K562 (cell line): ENCODE measurements around the gene EPB42. TPM values are rescaled to one million over a fixed set of nuclear protein-coding genes. Genes with fewer than 3 reads are reported as not detected.

Source experiments
- CAMTA2 ChIP-seq: fragments of 250-450 bp; sonication (Bioruptor Pico); conservative IDR thresholded peaks from 2 replicates; pipeline ENCODE4 v1.5.1; 2022
- COPS2 ChIP-seq: fragments of 450-650 bp; conservative IDR thresholded peaks from 2 replicates; pipeline ENCODE4 v1.6.1; 2016; ENCODE audit warnings: mild to moderate bottlenecking, moderate library complexity
- DPF2 ChIP-seq: fragments of 450-650 bp; IDR thresholded peaks from 2 replicates; pipeline ENCODE4 v1.6.1; 2016
- ETS2 ChIP-seq: IDR thresholded peaks from 2 replicates; pipeline ENCODE4 v1.6.1; 2016; ENCODE audit warnings: borderline replicate concordance, missing genetic modification characterization, mild to moderate bottlenecking, moderate library complexity, missing compliant biosample characterization; ENCODE audit not compliant: poor library complexity, severe bottlenecking
- GTF2B ChIP-seq: IDR thresholded peaks from 2 replicates; pipeline ENCODE4 v1.6.1; 2011; ENCODE audit not compliant: insufficient read length; ENCODE audit errors: extremely low read depth
- KAT7 ChIP-seq: sonication (generic); formaldehyde crosslinking; IDR thresholded peaks from 2 replicates; pipeline ENCODE4 v1.8.0; 2022; ENCODE audit warnings: missing genetic modification reagents, mild to moderate bottlenecking, borderline replicate concordance
- MXD1 ChIP-seq: fragments of 250-450 bp; sonication (Bioruptor Pico); IDR thresholded peaks from 2 replicates; pipeline ENCODE4 v1.8.0; 2021; ENCODE audit warnings: borderline replicate concordance, mild to moderate bottlenecking, moderate library complexity; ENCODE audit not compliant: poor library complexity, severe bottlenecking
- PHF21A ChIP-seq: fragments of 450-650 bp; IDR thresholded peaks from 2 replicates; pipeline ENCODE4 v1.6.1; 2017; ENCODE audit warnings: low read depth, borderline replicate concordance
- POLR3A ChIP-seq: IDR thresholded peaks from 2 replicates; pipeline ENCODE4 v1.6.1; 2011; ENCODE audit warnings: borderline replicate concordance, mild to moderate bottlenecking, moderate library complexity; ENCODE audit not compliant: insufficient read length, insufficient read depth; ENCODE audit errors: extremely low read depth
- THRB ChIP-seq: fragments of 450-650 bp; formaldehyde crosslinking; conservative IDR thresholded peaks from 2 replicates; pipeline ENCODE4 v1.4.0; 2022; ENCODE audit warnings: mild to moderate bottlenecking, missing genetic modification characterization
- ZNF133 ChIP-seq: fragments of 250-450 bp; sonication (Bioruptor Pico); IDR thresholded peaks from 2 replicates; pipeline ENCODE4 v1.4.0; 2020; ENCODE audit warnings: mild to moderate bottlenecking
- ZNF175 ChIP-seq: fragments of 200-800 bp; sonication (Bioruptor generic); IDR thresholded peaks from 2 replicates; pipeline ENCODE4 v1.6.1; 2016; ENCODE audit warnings: low read depth, mild to moderate bottlenecking, missing genetic modification characterization, missing compliant biosample characterization
- ZNF561 ChIP-seq: fragments of 450-650 bp; formaldehyde crosslinking; conservative IDR thresholded peaks from 2 replicates; pipeline ENCODE4 v1.4.0; 2020; ENCODE audit warnings: mild to moderate bottlenecking, moderate library complexity
- polyA plus RNA-seq, 8 experiments: library from polyadenylated mRNA; depleted of rRNA in 4 of 8; stranded (reverse) in 5 of 8; unstranded in 3 of 8; fragments of >200 nt; fragmentation: Nextera tagmentation in 2 of 8; fragmentation: Illumina TruSeq in 1 of 8; extraction: Ambion mirVana in 2 of 8; extraction: Trizol in 1 of 8; gene quantifications; 2 replicates each; pipeline versions ENCODE4 v1.2.1 to v1.2.3, GENCODE V29; 2011 to 2014; ENCODE audit warnings: inconsistent platforms in 1 of 8, missing spikeins in 1 of 8
- total RNA-seq, 7 experiments: library from RNA; depleted of rRNA in 6 of 7; stranded (reverse); fragments of >200 nt in 6 of 7; fragmentation: Illumina TruSeq in 2 of 7; extraction: Trizol in 2 of 7; gene quantifications; 2 replicates each; pipeline versions ENCODE4 v1.2.1 to v1.2.3, GENCODE V29; 2011 to 2021; ENCODE audit warnings: low replicate concordance in 1 of 7
- TF ChIP-seq, protein P1 (sequence below): fragments of 450-650 bp; IDR thresholded peaks from 2 replicates; pipeline ENCODE4 v1.6.1; 2016; ENCODE audit warnings: mild to moderate bottlenecking, moderate library complexity

EPB42 gene
- total and polyA plus RNA-seq, 9 of the 15 experiments (the other 6 are each of a cell fraction or from before 2014, with no cell fraction given): 0.38 to 2.3 (median 1.4) TPM

DNA sequence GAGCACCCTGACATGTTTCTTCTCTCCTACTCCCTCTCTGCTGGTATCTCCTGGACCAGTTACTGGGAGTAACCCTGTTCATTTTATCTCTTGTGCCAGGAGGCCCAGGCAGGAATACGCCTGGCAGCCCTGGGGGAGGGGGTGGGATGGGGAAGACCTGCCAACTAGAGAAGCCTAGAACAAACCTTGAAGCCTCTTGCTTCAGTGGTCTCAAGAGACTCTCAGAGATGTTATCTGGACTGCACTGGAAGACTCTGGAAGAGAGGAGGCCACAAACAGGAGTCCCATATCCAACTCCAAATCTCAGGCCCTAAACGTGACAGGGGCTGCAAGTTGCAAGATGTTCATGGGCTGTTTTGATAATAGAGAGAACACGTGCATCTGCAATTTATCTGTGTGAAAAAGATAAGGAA lies at the start of gene EPB42 (continued):
- TF ChIP-seq MXD1 (CRISPR knock-in tag) (no peak), GTF2B (no peak), KAT7 (CRISPR knock-in tag) (no peak), ZNF561 (CRISPR knock-in tag) (no peak), ZNF175 (CRISPR knock-in tag) (no peak), POLR3A (no peak), ETS2 (tag) (no peak), ZNF133 (CRISPR knock-in tag) (no peak), THRB (CRISPR knock-in tag) (no peak), COPS2 (no peak), DPF2 (peak; percentile 91), CAMTA2 (CRISPR knock-in tag) (no peak), PHF21A (no peak)
- TF ChIP-seq, protein P1, sequence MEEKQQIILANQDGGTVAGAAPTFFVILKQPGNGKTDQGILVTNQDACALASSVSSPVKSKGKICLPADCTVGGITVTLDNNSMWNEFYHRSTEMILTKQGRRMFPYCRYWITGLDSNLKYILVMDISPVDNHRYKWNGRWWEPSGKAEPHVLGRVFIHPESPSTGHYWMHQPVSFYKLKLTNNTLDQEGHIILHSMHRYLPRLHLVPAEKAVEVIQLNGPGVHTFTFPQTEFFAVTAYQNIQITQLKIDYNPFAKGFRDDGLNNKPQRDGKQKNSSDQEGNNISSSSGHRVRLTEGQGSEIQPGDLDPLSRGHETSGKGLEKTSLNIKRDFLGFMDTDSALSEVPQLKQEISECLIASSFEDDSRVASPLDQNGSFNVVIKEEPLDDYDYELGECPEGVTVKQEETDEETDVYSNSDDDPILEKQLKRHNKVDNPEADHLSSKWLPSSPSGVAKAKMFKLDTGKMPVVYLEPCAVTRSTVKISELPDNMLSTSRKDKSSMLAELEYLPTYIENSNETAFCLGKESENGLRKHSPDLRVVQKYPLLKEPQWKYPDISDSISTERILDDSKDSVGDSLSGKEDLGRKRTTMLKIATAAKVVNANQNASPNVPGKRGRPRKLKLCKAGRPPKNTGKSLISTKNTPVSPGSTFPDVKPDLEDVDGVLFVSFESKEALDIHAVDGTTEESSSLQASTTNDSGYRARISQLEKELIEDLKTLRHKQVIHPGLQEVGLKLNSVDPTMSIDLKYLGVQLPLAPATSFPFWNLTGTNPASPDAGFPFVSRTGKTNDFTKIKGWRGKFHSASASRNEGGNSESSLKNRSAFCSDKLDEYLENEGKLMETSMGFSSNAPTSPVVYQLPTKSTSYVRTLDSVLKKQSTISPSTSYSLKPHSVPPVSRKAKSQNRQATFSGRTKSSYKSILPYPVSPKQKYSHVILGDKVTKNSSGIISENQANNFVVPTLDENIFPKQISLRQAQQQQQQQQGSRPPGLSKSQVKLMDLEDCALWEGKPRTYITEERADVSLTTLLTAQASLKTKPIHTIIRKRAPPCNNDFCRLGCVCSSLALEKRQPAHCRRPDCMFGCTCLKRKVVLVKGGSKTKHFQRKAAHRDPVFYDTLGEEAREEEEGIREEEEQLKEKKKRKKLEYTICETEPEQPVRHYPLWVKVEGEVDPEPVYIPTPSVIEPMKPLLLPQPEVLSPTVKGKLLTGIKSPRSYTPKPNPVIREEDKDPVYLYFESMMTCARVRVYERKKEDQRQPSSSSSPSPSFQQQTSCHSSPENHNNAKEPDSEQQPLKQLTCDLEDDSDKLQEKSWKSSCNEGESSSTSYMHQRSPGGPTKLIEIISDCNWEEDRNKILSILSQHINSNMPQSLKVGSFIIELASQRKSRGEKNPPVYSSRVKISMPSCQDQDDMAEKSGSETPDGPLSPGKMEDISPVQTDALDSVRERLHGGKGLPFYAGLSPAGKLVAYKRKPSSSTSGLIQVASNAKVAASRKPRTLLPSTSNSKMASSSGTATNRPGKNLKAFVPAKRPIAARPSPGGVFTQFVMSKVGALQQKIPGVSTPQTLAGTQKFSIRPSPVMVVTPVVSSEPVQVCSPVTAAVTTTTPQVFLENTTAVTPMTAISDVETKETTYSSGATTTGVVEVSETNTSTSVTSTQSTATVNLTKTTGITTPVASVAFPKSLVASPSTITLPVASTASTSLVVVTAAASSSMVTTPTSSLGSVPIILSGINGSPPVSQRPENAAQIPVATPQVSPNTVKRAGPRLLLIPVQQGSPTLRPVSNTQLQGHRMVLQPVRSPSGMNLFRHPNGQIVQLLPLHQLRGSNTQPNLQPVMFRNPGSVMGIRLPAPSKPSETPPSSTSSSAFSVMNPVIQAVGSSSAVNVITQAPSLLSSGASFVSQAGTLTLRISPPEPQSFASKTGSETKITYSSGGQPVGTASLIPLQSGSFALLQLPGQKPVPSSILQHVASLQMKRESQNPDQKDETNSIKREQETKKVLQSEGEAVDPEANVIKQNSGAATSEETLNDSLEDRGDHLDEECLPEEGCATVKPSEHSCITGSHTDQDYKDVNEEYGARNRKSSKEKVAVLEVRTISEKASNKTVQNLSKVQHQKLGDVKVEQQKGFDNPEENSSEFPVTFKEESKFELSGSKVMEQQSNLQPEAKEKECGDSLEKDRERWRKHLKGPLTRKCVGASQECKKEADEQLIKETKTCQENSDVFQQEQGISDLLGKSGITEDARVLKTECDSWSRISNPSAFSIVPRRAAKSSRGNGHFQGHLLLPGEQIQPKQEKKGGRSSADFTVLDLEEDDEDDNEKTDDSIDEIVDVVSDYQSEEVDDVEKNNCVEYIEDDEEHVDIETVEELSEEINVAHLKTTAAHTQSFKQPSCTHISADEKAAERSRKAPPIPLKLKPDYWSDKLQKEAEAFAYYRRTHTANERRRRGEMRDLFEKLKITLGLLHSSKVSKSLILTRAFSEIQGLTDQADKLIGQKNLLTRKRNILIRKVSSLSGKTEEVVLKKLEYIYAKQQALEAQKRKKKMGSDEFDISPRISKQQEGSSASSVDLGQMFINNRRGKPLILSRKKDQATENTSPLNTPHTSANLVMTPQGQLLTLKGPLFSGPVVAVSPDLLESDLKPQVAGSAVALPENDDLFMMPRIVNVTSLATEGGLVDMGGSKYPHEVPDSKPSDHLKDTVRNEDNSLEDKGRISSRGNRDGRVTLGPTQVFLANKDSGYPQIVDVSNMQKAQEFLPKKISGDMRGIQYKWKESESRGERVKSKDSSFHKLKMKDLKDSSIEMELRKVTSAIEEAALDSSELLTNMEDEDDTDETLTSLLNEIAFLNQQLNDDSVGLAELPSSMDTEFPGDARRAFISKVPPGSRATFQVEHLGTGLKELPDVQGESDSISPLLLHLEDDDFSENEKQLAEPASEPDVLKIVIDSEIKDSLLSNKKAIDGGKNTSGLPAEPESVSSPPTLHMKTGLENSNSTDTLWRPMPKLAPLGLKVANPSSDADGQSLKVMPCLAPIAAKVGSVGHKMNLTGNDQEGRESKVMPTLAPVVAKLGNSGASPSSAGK: no peak
